Lung (tissue), 12 donors: Measurements from ENCODE around the gene ZNF483. TPM values are rescaled to one million over a fixed set of nuclear protein-coding genes. Genes with fewer than 3 reads are reported as not detected.
"Not testable (repeated sequence)": the region's sequence is repeated elsewhere in the genome, so short reads cannot be mapped to it uniquely, and the experiment has no call there.

Experiments
- ATAC-seq: fragments of 200-7000 bp; cut with Tn5 transposase; one replicate; pipeline ENCODE4 v1.9.1; 2020; ENCODE audit warnings: moderate number of reproducible peaks; ENCODE audit not compliant: insufficient read depth, low FRiP score
- DNase-seq, 3 donors: peaks; one replicate each; pipeline ENCODE4 v3.0.0-alpha.2; 2013 to 2017
- H3K27ac ChIP-seq, 2 donors: one replicate each; pipeline ENCODE4 v1.5.1; 2013; ENCODE audit warnings: mild to moderate bottlenecking in 2 of 2, moderate library complexity in 2 of 2, control low read depth in 1 of 2, inconsistent platforms in 1 of 2, low read depth in 1 of 2, low read length in 1 of 2
- H3K27me3 ChIP-seq, 3 donors: one replicate each; pipeline ENCODE4 v1.5.1; 2013; ENCODE audit warnings: low read length in 2 of 3; ENCODE audit not compliant: control insufficient read depth in 3 of 3, insufficient read depth in 3 of 3
- H3K36me3 ChIP-seq, 4 donors: one replicate each; pipeline ENCODE4 v1.5.1; 2013; ENCODE audit warnings: low read length in 4 of 4, mild to moderate bottlenecking in 1 of 4, moderate library complexity in 1 of 4; ENCODE audit not compliant: control insufficient read depth in 4 of 4, insufficient read depth in 4 of 4
- H3K4me1 ChIP-seq, 5 donors: one replicate each; pipeline ENCODE4 v1.5.1; 2013; ENCODE audit warnings: low read length in 5 of 5, mild to moderate bottlenecking in 2 of 5, moderate library complexity in 1 of 5; ENCODE audit not compliant: control insufficient read depth in 5 of 5, insufficient read depth in 5 of 5
- H3K4me3 ChIP-seq: one replicate; pipeline ENCODE4 v1.5.1; 2013; ENCODE audit warnings: mild to moderate bottlenecking, control low read depth, moderate library complexity
- H3K9ac ChIP-seq, 2 donors: one replicate each; pipeline ENCODE4 v1.5.1; 2013; ENCODE audit warnings: low read length in 2 of 2, control low read depth in 1 of 2; ENCODE audit not compliant: insufficient read depth in 1 of 2
- H3K9me3 ChIP-seq, 4 donors: one replicate each; pipeline ENCODE4 v1.5.1; 2013; ENCODE audit warnings: low read length in 3 of 4, mild to moderate bottlenecking in 1 of 4, moderate library complexity in 1 of 4; ENCODE audit not compliant: control insufficient read depth in 4 of 4, insufficient read depth in 3 of 4
- WGBS, 2 donors: extraction: QIAGEN DNeasy Blood & Tissue Kit; methylation state at CpG; one replicate each; pipeline ENCODE4 v1.1.7; 2013; 5-methylcytosine and 5-hydroxymethylcytosine counted together
- polyA plus RNA-seq, 2 donors: library from polyadenylated mRNA; stranded (reverse); fragments of 200-250 nt; gene quantifications; one replicate each; pipeline ENCODE4 v1.2.1, GENCODE V29; 2013
- total RNA-seq, 2 donors: library from RNA; depleted of rRNA in 1 of 2; stranded (reverse); fragments of >200 nt in 1 of 2; gene quantifications; one replicate each; pipeline ENCODE4 v1.2.1, GENCODE V29; 2014 to 2021
- TF ChIP-seq, protein P1 (sequence below): IDR thresholded peaks from 2 replicates; pipeline ENCODE4 v1.5.1; 2012; ENCODE audit warnings: mild to moderate bottlenecking; ENCODE audit errors: control extremely low read depth, extremely low read depth
- donor health status: control.
- donor health status: control.
- donor health status: Bipolar disorder and iron deficiency.
- donor health status: healthy.
- donor health status: DM: yes; HTN: yes; CAD: no.

ZNF483 gene
- total and polyA plus RNA-seq, 4 donors = 0.14 to 20.6 (median 2.8) TPM

DNA sequence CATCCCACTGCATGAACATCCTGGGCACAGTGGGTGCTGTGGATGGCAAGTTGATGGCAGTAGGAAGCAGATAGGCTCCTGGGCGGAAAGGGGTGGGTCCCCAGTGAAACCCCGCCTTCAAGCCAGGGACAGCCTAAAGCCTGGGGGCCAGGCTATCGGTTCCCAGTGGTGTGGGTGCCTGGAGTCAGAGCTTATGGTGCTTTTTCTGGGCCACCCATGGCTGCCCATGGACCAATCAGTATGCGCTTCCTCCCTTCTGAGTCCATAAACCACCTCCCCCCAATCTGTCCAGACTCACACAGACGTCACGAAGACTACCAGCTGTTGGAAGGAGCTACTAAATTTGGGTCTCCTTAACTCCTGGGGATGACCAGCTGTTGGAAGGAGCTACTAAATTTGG is 23.3 kb upstream of the ZNF483 start:
- H3K27ac ChIP-seq = no peak overlapping the region
- H3K9me3 ChIP-seq = no peaks in the 10 kb centered on the region
- no peaks in the 10 kb centered on the region for H3K36me3 ChIP-seq
- TF ChIP-seq, protein P1, sequence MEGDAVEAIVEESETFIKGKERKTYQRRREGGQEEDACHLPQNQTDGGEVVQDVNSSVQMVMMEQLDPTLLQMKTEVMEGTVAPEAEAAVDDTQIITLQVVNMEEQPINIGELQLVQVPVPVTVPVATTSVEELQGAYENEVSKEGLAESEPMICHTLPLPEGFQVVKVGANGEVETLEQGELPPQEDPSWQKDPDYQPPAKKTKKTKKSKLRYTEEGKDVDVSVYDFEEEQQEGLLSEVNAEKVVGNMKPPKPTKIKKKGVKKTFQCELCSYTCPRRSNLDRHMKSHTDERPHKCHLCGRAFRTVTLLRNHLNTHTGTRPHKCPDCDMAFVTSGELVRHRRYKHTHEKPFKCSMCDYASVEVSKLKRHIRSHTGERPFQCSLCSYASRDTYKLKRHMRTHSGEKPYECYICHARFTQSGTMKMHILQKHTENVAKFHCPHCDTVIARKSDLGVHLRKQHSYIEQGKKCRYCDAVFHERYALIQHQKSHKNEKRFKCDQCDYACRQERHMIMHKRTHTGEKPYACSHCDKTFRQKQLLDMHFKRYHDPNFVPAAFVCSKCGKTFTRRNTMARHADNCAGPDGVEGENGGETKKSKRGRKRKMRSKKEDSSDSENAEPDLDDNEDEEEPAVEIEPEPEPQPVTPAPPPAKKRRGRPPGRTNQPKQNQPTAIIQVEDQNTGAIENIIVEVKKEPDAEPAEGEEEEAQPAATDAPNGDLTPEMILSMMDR = no peak
- WGBS, 2 donors = 90 to 91% methylated on average over 6 of the region's 6 CpGs
- H3K9ac ChIP-seq = no peak overlapping the region
- no peak for DNase-seq
- ATAC-seq = no peak
- no peaks in the 10 kb centered on the region for H3K4me1 ChIP-seq
- no peak overlapping the region for H3K4me3 ChIP-seq
- H3K27me3 ChIP-seq = no peaks in the 10 kb centered on the region

DNA sequence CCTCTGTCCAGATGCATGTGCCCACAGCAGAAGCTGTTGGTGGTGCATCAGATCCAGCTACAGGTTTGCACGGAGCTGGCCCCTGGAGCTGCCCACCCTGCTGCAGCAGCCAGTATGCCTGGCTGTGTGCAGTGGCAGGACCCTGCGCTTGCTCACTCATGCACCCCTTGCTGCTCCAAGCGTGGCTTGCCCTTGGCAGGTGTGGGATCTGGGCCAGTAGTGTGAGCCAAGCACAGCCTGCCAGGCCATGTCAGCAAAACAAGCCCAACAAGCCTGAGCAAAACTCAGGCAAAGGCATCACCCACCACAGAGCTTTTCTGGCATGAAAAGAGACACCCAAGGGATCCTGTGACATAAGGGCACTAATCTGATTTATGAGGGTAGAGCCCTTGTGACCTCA is 22.5 kb upstream of the ZNF483 start:
- Histone ChIP-seq H3K4me1 (no peaks in the 10 kb centered on the region), H3K27ac (no peak overlapping the region), H3K9me3 (no peaks in the 10 kb centered on the region), H3K4me3 (no peak overlapping the region), H3K27me3 (no peaks in the 10 kb centered on the region), H3K36me3 (no peaks in the 10 kb centered on the region), H3K9ac (no peak overlapping the region)
- no peak for ATAC-seq
- TF ChIP-seq, protein P1 = no peak
- 92 to 96% methylated on average over 3 of the region's 3 CpGs for WGBS, 2 donors
- DNase-seq = no peak

DNA sequence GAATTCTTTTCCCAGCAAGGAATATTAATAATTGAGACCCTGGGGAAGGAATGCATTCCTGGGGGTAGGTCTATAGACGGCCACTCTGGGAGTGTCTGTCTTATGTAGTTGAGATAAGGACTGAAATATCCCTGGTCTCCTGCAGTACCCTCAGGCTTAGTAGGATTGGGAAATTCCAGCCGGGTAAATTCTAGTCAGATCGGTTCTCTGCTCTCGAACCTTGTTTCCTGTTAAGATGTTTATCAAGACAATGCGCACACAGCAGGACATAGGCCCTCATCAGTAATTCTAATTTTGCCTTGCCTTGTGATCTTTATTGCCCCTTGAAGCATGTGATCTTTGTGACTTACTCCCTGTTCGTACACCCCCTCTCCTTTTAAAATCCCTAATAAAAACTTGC is 13.4 kb upstream of the ZNF483 start:
- DNase-seq, H3K36me3 ChIP-seq, H3K9me3 ChIP-seq, H3K27ac ChIP-seq, ATAC-seq, H3K27me3 ChIP-seq, H3K4me1 ChIP-seq, H3K9ac ChIP-seq, H3K4me3 ChIP-seq: not testable (repeated sequence)
- WGBS, 2 donors = 72 to 75% methylated on average over 6 of the region's 6 CpGs

DNA sequence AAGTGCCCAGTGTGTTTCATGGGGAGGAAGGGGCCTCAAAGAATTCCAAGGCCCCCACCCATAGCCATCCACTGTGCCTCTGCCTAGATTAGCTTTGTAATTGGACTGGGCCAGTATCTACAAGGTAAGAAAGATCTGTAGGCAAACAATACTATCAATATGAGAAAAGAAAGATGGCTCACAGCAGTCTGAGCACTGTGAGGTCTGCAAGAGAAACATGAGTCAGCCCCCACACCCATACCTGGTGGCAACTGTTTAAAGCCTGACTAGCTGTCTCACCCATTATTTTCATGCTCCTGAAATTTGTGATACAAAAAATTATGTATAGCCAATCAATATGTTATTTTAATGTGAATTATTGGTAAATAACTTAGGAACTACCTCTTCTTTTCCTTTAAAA is 10.0 kb upstream of the ZNF483 start:
- no peak for ATAC-seq
- H3K27me3 ChIP-seq = no peaks in the 10 kb centered on the region
- H3K4me3 ChIP-seq = no peak overlapping the region
- no peak overlapping the region for H3K27ac ChIP-seq
- H3K4me1 ChIP-seq = no peaks in the 10 kb centered on the region
- no peak overlapping the region for H3K9ac ChIP-seq
- TF ChIP-seq, protein P1 = no peak
- no peak for DNase-seq
- H3K36me3 ChIP-seq = no peaks in the 10 kb centered on the region
- no peaks in the 10 kb centered on the region for H3K9me3 ChIP-seq
